ENCODE results near the gene PICALM. TPM values are rescaled to one million over a fixed set of nuclear protein-coding genes. Genes with fewer than 3 reads are reported as not detected.

The PICALM gene
- total and polyA plus RNA-seq, 2 of the 13 experiments (the other 11 are each of a cell fraction or from before 2014, with no cell fraction given), result 97.6 to 154 TPM

DNA sequence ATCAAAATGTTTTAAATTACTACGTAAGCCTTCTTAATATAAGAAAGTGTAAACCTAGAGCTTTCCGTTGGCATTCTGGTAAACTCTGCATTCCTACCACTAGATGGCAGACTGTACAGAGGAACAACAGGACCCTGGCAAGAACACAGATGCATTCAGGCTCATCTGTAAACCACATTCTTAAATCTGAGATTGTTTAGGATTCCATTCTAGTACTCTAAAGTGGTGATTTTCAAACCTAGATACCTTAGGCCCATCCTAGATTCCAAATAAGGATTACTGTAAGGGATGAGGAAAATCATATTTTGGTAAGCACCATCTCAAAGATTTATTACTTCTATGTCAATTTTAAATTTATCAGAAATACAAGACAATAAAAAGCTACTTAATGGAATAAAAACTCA lies 26.9 kb downstream of the PICALM start (continued):
- TF ChIP-seq, protein P1, sequence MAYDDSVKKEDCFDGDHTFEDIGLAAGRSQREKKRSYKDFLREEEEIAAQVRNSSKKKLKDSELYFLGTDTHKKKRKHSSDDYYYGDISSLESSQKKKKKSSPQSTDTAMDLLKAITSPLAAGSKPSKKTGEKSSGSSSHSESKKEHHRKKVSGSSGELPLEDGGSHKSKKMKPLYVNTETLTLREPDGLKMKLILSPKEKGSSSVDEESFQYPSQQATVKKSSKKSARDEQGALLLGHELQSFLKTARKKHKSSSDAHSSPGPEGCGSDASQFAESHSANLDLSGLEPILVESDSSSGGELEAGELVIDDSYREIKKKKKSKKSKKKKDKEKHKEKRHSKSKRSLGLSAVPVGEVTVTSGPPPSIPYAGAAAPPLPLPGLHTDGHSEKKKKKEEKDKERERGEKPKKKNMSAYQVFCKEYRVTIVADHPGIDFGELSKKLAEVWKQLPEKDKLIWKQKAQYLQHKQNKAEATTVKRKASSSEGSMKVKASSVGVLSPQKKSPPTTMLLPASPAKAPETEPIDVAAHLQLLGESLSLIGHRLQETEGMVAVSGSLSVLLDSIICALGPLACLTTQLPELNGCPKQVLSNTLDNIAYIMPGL (CRISPR knock-in tag; IDR thresholded peaks at IDR 0.05; ENCODE audit: borderline replicate concordance in 1 of 2, low read depth in 1 of 2), result peak; percentile 41 to 49; a peak in 1 of 4 replicates
- TF ChIP-seq GATAD1 (CRISPR knock-in tag; IDR thresholded peaks at IDR 0.05), result 0 out of 2 replicates have a peak, but pooled peaks have one; percentile 14
- no peak for TF ChIP-seq THYN1 (CRISPR knock-in tag; IDR thresholded peaks at IDR 0.05; ENCODE audit: borderline replicate concordance, low read depth)
- TF ChIP-seq TEAD3 (CRISPR knock-in tag; optimal IDR thresholded peaks at IDR 0.05; ENCODE audit: borderline replicate concordance), result peak; percentile 100
- TF ChIP-seq, protein P2, sequence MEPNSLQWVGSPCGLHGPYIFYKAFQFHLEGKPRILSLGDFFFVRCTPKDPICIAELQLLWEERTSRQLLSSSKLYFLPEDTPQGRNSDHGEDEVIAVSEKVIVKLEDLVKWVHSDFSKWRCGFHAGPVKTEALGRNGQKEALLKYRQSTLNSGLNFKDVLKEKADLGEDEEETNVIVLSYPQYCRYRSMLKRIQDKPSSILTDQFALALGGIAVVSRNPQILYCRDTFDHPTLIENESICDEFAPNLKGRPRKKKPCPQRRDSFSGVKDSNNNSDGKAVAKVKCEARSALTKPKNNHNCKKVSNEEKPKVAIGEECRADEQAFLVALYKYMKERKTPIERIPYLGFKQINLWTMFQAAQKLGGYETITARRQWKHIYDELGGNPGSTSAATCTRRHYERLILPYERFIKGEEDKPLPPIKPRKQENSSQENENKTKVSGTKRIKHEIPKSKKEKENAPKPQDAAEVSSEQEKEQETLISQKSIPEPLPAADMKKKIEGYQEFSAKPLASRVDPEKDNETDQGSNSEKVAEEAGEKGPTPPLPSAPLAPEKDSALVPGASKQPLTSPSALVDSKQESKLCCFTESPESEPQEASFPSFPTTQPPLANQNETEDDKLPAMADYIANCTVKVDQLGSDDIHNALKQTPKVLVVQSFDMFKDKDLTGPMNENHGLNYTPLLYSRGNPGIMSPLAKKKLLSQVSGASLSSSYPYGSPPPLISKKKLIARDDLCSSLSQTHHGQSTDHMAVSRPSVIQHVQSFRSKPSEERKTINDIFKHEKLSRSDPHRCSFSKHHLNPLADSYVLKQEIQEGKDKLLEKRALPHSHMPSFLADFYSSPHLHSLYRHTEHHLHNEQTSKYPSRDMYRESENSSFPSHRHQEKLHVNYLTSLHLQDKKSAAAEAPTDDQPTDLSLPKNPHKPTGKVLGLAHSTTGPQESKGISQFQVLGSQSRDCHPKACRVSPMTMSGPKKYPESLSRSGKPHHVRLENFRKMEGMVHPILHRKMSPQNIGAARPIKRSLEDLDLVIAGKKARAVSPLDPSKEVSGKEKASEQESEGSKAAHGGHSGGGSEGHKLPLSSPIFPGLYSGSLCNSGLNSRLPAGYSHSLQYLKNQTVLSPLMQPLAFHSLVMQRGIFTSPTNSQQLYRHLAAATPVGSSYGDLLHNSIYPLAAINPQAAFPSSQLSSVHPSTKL (CRISPR knock-in tag; IDR thresholded peaks at IDR 0.05), result peak; percentile 53
- TF ChIP-seq GATAD2A (CRISPR knock-in tag; IDR thresholded peaks at IDR 0.05), result peak; percentile 54
- TF ChIP-seq, protein P3, sequence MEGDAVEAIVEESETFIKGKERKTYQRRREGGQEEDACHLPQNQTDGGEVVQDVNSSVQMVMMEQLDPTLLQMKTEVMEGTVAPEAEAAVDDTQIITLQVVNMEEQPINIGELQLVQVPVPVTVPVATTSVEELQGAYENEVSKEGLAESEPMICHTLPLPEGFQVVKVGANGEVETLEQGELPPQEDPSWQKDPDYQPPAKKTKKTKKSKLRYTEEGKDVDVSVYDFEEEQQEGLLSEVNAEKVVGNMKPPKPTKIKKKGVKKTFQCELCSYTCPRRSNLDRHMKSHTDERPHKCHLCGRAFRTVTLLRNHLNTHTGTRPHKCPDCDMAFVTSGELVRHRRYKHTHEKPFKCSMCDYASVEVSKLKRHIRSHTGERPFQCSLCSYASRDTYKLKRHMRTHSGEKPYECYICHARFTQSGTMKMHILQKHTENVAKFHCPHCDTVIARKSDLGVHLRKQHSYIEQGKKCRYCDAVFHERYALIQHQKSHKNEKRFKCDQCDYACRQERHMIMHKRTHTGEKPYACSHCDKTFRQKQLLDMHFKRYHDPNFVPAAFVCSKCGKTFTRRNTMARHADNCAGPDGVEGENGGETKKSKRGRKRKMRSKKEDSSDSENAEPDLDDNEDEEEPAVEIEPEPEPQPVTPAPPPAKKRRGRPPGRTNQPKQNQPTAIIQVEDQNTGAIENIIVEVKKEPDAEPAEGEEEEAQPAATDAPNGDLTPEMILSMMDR (CRISPR knock-in tag; IDR thresholded peaks at IDR 0.05), result peak; percentile 84
- no peak for TF ChIP-seq KAT7 (CRISPR knock-in tag; IDR thresholded peaks at IDR 0.05; ENCODE audit: borderline replicate concordance)
- no peak for TF ChIP-seq FOXP1 (IDR thresholded peaks at IDR 0.05)
- no peak for TF ChIP-seq FOXP1 (CRISPR knock-in tag; IDR thresholded peaks at IDR 0.05)
- peak; percentile 79 for TF ChIP-seq STAG1 (CRISPR knock-in tag; IDR thresholded peaks at IDR 0.05)
- 0 out of 2 replicates have a peak, but pooled peaks have one; percentile 29 for TF ChIP-seq KAT8 (CRISPR knock-in tag; IDR thresholded peaks at IDR 0.05)
